Endodermal cell (in vitro differentiated cells): ENCODE measurements around the gene PAX7. TPM values are rescaled to one million over a fixed set of nuclear protein-coding genes. Genes with fewer than 3 reads are reported as not detected.

ENCODE experiments used
- DNase-seq: peaks from one replicate; pipeline ENCODE4 v3.0.0-alpha.2; 2017
- H3K27ac ChIP-seq: 2 replicates; pipeline ENCODE4 v1.5.1; 2013; ENCODE audit warnings: mild to moderate bottlenecking, low read depth, low read length, moderate library complexity
- H3K27me3 ChIP-seq: 2 replicates; pipeline ENCODE4 v1.6.1; 2013; ENCODE audit warnings: mild to moderate bottlenecking, low read length, moderate library complexity; ENCODE audit not compliant: insufficient read depth, control insufficient read depth, poor library complexity, severe bottlenecking
- H3K36me3 ChIP-seq: 2 replicates; pipeline ENCODE4 v1.7.0; 2013; ENCODE audit warnings: mild to moderate bottlenecking, low read length, moderate library complexity; ENCODE audit not compliant: control insufficient read depth, insufficient read depth
- H3K4me1 ChIP-seq: one replicate; pipeline ENCODE4 v1.7.0; 2013; ENCODE audit warnings: low read length; ENCODE audit not compliant: control insufficient read depth, insufficient read depth
- H3K4me3 ChIP-seq: 2 replicates; pipeline ENCODE4 v1.5.1; 2013; ENCODE audit warnings: mild to moderate bottlenecking, low read length, moderate library complexity
- H3K9ac ChIP-seq: 2 replicates; pipeline ENCODE4 v1.6.1; 2013; ENCODE audit warnings: mild to moderate bottlenecking, low read length, moderate library complexity; ENCODE audit not compliant: poor library complexity, severe bottlenecking; ENCODE audit errors: extremely low read depth
- H3K9me3 ChIP-seq: 2 replicates; pipeline ENCODE4 v1.6.1; 2013; ENCODE audit warnings: mild to moderate bottlenecking, low read length, moderate library complexity; ENCODE audit not compliant: control insufficient read depth
- H3K27ac Mint-ChIP-seq: 2 replicates; pipeline ENCODE4 v1.8.0; 2020; ENCODE audit warnings: mixed read lengths
- H3K27me3 Mint-ChIP-seq: 2 replicates; pipeline ENCODE4 v1.8.0; 2021; ENCODE audit warnings: mild to moderate bottlenecking, mixed read lengths; ENCODE audit not compliant: insufficient read depth
- H3K36me3 Mint-ChIP-seq: 2 replicates; pipeline ENCODE4 v1.8.0; 2020; ENCODE audit warnings: low read depth, mixed read lengths
- H3K4me1 Mint-ChIP-seq: 2 replicates; pipeline ENCODE4 v1.8.0; 2020; ENCODE audit warnings: mixed read lengths
- H3K4me3 Mint-ChIP-seq: 2 replicates; pipeline ENCODE4 v1.8.0; 2020; ENCODE audit warnings: mild to moderate bottlenecking, moderate library complexity, mixed read lengths
- H3K9me3 Mint-ChIP-seq: 2 replicates; pipeline ENCODE4 v1.8.0; 2020; ENCODE audit warnings: mild to moderate bottlenecking, mixed read lengths
- WGBS, 2 experiments: methylation state at CpG; one replicate each; pipeline versions ENCODE4 v1.1.5 to v1.1.7; 2013; ENCODE audit warnings: missing lambda C conversion rate in 2 of 2, mixed read lengths in 1 of 2; ENCODE audit not compliant: insufficient coverage in 1 of 2, insufficient read length in 1 of 2; 5-methylcytosine and 5-hydroxymethylcytosine counted together
- total RNA-seq, 2 donors: library from RNA; stranded (reverse); fragmentation: NEBNext Ultra II Directional in 1 of 2; extraction: Animal tissue kit (Norgen Biotek cat#: 25700) in 1 of 2; gene quantifications; 2 replicates in 1 of 2; 3 replicates in 1 of 2; pipeline ENCODE4 v1.2.1, GENCODE V29; 2021
- TF ChIP-seq, protein P1 (sequence below): fragments of 200-600 bp; sonication (generic); conservative IDR thresholded peaks from 2 replicates; pipeline ENCODE4 v1.5.0; 2021; ENCODE audit warnings: antibody characterized with exemption, mild to moderate bottlenecking

Gene PAX7
- total RNA-seq, 2 donors from 2014 or later: 2.2 to 2.4 TPM

- H3K27ac Mint-ChIP-seq: peak overlapping the region; percentile 59
- H3K27me3 Mint-ChIP-seq: peaks cover 94% of the 10 kb centered on the region
- Histone ChIP-seq H3K9me3 (no peaks in the 10 kb centered on the region), H3K4me3 (peak overlapping the region; percentile 66), H3K36me3 (no peaks in the 10 kb centered on the region), H3K4me1 (peaks cover 10% of the 10 kb centered on the region), H3K9ac (no peak overlapping the region), H3K27ac (no peak overlapping the region), H3K27me3 (peaks cover 92% of the 10 kb centered on the region)
- H3K4me1 Mint-ChIP-seq: peaks cover 67% of the 10 kb centered on the region
- no peaks in the 10 kb centered on the region for H3K36me3 Mint-ChIP-seq
- H3K9me3 Mint-ChIP-seq: no peaks in the 10 kb centered on the region
- DNase-seq: peak; percentile 86
- peak overlapping the region; percentile 14 for H3K4me3 Mint-ChIP-seq
- TF ChIP-seq, protein P1, sequence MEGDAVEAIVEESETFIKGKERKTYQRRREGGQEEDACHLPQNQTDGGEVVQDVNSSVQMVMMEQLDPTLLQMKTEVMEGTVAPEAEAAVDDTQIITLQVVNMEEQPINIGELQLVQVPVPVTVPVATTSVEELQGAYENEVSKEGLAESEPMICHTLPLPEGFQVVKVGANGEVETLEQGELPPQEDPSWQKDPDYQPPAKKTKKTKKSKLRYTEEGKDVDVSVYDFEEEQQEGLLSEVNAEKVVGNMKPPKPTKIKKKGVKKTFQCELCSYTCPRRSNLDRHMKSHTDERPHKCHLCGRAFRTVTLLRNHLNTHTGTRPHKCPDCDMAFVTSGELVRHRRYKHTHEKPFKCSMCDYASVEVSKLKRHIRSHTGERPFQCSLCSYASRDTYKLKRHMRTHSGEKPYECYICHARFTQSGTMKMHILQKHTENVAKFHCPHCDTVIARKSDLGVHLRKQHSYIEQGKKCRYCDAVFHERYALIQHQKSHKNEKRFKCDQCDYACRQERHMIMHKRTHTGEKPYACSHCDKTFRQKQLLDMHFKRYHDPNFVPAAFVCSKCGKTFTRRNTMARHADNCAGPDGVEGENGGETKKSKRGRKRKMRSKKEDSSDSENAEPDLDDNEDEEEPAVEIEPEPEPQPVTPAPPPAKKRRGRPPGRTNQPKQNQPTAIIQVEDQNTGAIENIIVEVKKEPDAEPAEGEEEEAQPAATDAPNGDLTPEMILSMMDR: no peak
- WGBS, 2 experiments: 0% methylated on average over 6 to 37 of the region's 43 CpGs
These were observed 9.8 kb downstream of the PAX7 start for GRCh38 chr1:18640228-18641004.

GRCh38 chr1:18641005-18641941, 10.6 kb downstream of the PAX7 start:
- H3K9ac ChIP-seq: peak overlapping the region; percentile 51
- peak; percentile 85 for DNase-seq
- peaks cover 92% of the 10 kb centered on the region for H3K27me3 ChIP-seq
- Mint-ChIP-seq H3K36me3 (no peaks in the 10 kb centered on the region), H3K27ac (peak overlapping the region; percentile 40), H3K9me3 (no peaks in the 10 kb centered on the region), H3K4me3 (peak overlapping the region; percentile 14), H3K4me1 (peaks cover 73% of the 10 kb centered on the region), H3K27me3 (peaks cover 94% of the 10 kb centered on the region)
- H3K4me1 ChIP-seq: peaks cover 10% of the 10 kb centered on the region
- peak overlapping the region; percentile 69 for H3K4me3 ChIP-seq
- H3K27ac ChIP-seq: no peak overlapping the region
- WGBS, 2 experiments: 0 to 1% methylated on average over 30 to 49 of the region's 49 CpGs
- H3K36me3 ChIP-seq: no peaks in the 10 kb centered on the region
- H3K9me3 ChIP-seq: no peaks in the 10 kb centered on the region
- TF ChIP-seq, protein P1: no peak

- Histone ChIP-seq H3K27ac (no peak overlapping the region), H3K4me3 (peak overlapping the region; percentile 79), H3K9ac (no peak overlapping the region), H3K9me3 (no peaks in the 10 kb centered on the region), H3K4me1 (peaks cover 10% of the 10 kb centered on the region), H3K36me3 (no peaks in the 10 kb centered on the region), H3K27me3 (peaks cover 91% of the 10 kb centered on the region)
- no peaks in the 10 kb centered on the region for H3K36me3 Mint-ChIP-seq
- DNase-seq: peak; percentile 81
- peaks cover 67% of the 10 kb centered on the region for H3K4me1 Mint-ChIP-seq
- peak overlapping the region; percentile 50 for H3K27ac Mint-ChIP-seq
- TF ChIP-seq, protein P1: no peak
- H3K9me3 Mint-ChIP-seq: no peaks in the 10 kb centered on the region
- H3K4me3 Mint-ChIP-seq: peak overlapping the region; percentile 63
- peaks cover 92% of the 10 kb centered on the region for H3K27me3 Mint-ChIP-seq
- WGBS, 2 experiments: 0 to 1% methylated on average over 4 to 22 of the region's 22 CpGs
These were observed 11.8 kb downstream of the PAX7 start for GRCh38 chr1:18642278-18643095.
